Hematopoietic multipotent progenitor cell treated with erythropoietin and hydrocortisone succinate and interleukin-3 and kit ligand, for 15 days (in vitro differentiated cells): ENCODE measurements around the gene LBP.
"Not testable (repeated sequence)": the region's sequence is repeated elsewhere in the genome, so short reads cannot be mapped to it uniquely, and the experiment has no call there.

Experiments used
- DNase-seq: peaks from one replicate; pipeline ENCODE4 v3.0.0-alpha.2; 2015; ENCODE audit warnings: low spot score

Gene LBP

DNA sequence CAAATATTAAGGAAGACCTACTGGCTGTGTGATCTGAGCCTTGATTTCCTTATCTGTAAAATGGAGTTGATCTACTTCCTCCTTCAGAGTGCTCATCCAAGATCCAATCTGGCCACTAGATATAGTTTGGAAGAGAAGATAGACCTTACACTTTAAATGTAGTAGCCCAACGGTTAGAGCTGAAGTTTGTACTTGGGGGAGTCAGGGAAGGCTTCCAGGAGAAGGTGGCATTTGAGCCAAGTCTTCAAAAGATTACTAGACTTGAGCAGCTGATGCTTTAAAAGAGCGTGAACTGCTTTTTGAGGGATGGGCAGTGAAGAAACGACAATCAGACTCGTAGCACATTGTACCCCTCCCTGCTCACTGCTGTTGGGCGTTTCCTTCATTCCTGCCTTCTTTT, 3.6 kb downstream of the LBP start:
- DNase-seq: no peak

DNA sequence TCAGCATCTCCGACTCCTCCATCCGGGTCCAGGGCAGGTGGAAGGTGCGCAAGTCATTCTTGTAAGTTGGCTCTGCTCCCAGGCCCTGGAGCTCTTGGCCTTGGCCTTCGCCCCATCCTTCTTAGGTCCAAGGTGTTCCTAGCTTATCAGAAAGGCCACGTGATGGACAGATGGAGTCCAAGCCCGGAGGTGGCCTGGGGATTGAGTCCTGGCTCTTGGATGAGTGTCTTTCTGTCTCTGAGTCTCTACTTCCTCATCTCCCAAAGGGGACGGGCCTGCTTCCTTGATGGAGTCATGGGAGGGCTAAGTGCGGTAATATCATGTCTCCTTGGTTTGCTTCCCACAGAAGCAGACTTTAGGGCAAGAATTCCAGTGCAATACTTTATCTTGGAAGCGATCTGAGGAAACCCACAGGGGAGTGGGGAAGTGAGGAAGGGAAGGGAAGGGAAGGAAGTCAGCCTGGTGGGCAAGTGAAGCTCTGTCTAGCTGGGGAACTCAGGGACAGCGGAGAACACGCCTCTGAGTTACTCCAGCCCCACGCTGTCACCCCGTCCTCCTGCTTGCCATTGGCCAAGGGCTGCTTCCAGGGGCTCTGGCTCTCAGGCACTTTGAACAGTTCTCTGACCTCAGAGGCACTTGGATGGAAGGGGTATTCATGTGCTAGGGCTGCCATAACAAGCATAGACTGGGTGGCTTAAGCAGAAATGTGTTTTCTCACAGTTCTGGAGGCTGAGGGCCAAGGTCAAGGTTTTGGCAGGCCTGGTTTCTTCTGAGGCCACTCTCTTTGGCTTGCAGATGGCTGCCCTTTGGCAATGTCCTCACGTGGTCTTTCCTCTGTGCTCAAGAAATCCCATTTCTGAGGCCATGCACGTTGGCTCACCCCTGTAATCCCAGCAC, 4.8 kb downstream of the LBP start:
- no peak for DNase-seq

DNA sequence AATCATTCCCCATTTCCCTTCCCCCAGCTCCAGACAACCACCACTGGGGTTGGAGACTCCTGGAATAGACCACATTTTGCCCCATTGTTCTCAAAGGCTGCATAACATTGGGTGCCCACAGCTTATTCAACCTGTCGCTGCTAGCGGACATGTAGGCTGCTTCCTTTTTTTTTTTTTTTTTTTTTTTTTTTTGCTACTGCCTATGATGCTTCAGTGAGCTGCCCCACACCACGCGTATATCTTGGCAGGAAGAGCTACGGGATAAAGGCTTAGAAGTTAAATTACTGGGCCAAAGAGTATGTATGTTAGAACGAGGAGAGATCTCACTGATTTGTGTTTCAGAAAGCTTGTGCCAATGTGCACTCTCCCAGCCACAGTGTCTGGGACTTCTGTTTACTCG, 7.0 kb downstream of the LBP start:
- no peak for DNase-seq

DNA sequence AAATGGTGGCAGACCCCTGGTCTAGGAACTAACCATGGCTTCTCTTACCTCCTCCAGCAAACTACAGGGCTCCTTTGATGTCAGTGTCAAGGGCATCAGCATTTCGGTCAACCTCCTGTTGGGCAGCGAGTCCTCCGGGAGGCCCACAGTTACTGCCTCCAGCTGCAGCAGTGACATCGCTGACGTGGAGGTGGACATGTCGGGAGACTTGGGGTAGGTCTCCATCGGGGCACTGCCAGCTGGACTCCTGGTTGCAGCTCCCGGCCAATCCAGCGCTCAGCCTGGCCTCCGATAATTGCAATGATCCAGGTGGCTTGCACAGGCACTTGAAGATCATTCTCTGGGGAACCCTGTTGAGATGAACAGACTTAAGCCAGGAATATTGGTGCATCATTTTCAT, 7.9 kb downstream of the LBP start:
- DNase-seq: no peak

DNA sequence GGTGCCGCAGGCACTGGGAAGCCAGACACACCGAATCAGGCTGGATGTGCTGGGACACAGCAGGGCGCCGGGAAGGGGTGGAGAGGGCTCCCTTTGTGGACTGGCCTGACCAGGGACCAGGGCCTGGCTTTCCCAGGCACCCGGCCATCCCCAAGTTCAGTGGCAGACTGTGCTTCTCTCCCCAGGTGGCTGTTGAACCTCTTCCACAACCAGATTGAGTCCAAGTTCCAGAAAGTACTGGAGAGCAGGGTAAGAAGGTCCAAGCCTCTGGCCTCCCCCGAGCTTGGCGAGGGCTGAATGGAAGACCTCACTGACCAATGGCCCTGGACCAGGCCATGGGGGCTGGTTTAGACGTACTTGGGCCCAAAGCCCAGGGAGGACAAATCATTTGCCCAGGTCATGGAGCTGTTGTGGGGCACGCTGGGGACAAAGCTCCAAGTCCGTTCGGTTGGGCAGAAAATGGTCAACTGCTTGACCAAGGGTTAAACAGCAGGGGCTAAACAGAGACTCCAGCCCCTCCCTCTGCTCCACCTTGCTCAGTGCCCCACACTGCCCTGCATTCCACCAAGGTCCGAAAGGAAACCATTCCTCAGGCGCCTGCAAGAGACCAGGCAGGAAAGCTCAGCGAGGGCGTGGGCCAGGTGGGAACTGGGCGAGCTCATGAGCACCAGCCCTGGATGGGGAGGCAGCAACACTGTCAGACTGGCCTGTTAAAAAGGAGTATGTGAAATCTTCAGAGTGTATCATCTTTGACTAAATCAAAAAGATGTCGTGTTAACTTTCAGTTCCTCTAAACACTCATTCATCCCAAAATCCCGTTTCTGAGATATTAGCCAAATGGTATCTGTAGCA, 9.1 kb downstream of the LBP start:
- DNase-seq: no peak

DNA sequence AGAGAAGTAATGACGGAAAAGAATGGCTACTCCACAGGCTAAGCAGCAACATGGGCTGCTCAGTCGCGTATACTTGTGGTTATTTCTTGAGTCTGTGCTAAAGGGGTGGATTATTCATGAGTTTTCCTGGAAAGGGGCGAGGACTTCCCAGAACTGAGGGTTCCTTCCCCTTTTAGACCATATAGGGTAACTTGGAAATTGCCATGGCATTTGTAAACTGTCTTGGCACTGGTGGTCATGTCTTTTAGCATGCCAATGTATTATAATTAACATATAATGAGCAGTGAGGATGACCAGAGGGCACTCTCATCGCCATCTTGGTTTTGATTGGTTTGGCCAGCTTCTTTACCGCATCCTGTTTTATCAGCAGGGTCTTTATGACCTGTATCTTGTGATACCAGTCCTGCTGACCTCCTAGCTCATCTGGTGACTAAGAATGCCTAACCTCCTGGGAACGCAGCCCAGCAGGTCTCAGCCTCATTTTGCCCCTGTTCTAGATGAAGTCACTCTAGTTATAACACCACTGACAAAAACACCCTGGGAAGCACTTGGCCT, 11.4 kb downstream of the LBP start:
- peak; percentile 43 for DNase-seq

DNA sequence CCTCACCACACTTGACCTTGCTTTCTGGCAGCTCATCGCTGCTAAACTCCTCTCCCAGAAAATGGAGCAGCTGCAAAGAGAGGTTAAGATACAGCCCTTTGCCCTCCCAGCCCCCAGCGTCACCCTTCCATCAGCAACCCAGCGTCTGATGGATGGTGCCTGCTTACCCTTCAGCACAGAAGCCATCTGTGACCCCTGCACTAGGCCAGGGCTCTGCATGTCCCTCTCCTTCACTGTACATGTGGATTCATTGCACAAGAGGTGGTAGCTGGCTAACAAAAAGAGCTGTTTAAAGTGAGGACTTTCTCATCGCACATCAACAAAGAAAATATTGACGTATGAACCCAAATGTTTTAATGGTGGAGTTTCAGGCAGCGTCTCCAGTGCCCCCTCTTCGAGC, 12.3 kb downstream of the LBP start:
- DNase-seq: no peak

DNA sequence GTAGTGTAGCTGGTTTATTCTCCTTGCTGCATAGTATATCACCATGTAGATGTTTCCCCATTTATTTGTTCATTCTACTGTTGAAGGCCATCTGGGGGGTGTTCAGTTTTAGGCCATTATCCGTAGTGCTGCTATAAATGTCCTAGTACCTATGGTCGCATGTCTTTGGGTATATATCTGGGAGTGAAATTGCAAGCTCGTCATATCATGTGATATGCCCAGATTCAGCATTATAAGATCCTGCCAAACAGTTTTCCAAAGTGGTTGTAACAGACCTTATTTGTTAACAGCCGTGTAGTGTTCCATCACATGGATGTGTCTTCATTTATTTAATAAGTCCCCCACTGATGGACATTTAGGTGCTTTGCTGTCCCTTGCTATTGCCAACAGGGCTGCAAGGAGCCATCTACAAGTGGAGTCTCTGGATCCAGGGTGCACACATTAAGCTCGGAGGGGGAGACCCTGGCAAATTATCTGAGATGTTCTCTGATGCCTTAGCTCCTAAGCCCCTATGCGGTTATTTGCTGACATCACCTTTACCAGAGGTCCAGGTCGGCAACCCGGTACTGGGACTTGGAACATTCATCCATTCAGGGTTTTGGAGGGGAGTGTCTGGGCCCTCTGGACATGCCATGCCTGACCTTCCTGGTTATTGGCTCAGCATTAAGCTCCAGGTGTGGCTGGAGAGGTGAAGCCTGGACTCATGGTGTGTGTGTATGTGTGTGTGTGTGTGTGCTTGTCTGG, 16.9 kb downstream of the LBP start:
- no peak for DNase-seq

DNA sequence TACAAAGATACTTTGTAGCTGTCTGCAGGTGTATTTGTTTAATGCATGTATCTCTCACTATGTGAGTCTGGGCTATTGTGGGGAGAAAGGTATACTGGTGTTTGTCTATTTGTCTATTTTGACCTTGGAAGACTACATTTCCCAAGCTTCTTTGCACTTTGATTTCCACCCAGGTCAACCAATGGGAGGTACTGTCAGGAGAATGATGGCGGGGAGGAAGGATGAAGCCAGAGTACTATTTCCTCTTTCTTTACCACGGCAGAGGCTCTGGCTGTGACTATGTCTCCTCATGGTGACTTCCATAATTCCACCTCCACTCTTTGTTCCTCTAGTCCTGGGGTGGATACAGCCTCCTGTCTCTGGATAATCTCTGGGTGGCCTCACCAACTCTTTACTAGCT, 23.1 kb downstream of the LBP start:
- DNase-seq: no peak

DNA sequence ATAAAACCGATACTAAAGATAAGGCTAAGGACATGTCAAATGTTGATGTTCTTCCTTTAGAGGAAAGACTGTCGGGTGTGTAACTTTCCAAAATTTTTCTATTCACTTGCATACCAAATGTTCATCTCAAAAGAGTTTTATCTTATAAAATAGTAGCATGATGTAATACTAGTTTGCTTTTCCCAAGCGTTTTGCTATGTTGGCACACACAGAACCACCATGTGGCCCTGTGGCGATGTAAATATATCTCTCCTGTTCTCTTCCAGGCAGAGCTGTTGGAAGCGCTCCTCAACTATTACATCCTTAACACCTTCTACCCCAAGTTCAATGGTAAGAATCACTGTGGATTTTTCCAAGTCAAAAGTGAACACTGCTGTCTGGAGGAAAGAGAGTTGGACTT, 26.5 kb downstream of the LBP start:
- no peak for DNase-seq

DNA sequence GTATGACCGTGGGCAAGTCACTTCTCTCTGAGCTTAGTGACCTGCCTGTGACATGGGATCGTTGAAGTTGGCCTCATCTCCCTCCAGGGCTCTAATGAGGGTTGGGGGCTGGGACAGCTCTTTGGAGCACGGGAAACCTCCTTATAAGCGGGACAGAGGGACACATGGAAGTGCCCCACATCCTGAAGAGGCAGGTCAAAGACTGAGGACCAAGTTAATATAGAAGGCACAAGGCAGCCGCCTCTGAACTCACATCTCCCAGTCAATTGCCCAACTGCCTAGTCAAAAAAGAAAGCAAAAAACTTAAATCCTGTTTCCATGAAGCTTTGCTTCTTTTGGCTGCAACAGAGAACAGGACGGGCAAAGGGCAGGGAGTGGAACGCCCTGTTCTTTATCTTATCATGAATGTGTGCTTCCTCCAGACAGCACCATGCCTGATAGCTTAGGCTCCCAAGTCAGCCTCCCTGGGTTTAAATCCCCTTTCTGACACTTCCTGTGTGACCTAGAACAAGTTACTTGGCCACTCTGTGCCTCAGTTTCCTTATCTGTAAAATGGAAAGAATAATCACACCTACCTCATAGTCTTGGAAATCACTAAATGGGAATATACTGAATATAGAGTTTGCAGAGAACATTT, 27.1 kb downstream of the LBP start:
- no peak for DNase-seq

DNA sequence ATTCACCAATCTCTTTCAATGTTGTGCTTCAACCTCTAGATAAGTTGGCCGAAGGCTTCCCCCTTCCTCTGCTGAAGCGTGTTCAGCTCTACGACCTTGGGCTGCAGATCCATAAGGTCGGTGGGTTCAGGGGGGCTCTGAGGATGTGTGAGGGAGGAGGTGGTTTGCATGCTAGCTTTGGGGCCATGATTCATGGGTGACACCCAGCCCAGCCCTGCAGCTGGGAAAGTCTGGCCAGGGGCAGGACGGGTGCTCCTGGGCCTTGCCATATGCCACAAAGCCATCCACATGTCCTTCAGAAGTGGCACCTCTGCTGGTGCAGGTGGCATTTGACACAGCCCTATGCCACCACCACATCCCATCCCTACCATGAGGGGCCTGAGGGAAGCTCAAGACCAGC, 27.6 kb downstream of the LBP start:
- no peak for DNase-seq

DNA sequence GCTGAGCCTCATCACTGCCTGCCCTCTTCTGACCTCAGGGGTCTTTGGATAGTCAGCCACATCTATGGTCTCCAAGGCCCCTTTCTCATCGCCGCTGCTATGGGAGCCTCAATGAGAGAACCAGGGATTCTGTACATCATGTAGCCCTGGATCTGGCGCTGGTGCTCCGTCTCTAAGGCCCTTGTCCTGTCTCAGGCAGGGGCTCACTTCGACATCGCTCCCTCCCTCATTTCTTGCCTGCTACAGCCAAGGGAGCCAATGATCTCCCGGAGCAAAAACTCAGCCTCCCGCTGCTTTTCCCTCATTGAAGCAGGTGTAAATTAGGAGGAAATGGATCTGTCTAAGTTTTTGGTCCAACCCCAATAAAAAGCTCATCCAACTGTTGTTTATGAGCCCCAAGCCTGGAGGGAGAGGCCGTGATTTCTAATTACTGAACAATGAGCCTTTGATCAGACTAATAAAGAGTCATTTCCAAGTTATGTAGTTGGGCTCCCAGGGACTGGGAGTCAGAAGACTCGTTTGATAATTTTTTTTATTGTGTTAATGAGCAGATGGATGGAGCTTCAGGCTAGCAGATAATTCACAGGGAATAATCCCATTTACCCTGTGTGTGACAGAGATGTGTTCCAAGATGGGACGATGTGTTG, 30.9 kb downstream of the LBP start:
- DNase-seq: no peak

DNA sequence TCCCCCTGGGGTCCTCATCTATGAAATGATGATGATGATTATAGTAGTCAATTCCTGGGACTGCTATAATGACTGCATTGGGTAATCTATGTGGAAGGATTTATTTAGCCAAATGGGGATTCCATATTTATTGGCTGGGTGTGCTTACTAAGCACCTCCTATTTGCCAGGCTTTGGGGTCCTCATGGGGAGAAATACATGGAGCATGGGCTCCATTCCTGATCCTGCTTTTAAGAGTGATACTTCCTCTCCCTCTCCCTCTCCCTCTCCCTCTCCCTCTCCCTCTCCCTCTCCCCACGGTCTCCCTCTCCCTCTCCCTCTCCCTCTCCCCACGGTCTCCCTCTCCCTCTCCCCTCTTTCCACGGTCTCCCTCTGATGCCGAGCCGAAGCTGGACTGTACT, 31.6 kb downstream of the LBP start:
- not testable (repeated sequence) for DNase-seq

DNA sequence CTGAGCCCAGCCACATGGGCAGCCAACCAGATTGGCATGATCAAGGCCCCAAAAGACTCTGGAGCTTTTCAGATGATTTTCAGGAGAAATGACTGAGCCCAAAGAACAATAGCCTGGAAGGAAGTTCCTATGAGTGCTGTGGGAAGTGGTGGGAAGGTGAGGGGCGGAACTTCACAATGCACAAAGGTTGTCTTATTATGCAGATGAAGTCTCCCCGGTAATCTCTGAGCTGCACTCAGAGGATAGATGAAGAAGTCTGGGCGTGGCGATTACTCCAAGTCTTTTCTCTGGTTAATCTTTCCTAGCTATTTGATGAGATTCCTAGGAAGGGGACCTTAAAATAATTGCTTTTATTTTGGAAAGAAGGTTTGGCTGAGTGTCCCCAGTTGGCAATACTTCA, 36.9 kb downstream of the LBP start:
- DNase-seq: no peak

DNA sequence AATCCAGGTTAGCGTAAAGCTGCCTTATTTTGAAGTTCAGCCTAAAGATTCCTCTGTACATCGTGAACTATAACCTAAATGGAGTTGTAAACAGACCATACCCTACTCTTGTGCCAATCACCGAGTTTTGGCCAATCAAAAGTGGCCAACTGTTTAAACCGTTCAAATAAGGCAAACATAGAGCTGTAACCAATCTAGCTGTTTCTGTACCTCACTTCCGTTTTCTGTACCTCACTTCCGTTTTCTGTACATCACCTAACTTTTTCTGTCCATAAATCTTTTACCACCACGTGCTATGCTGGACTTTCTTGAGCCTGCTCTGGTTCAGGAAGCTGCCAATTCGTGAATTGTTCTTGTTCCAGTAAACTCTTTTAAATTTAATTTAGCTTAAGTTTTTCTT, 39.7 kb downstream of the LBP start:
- DNase-seq: no peak

DNA sequence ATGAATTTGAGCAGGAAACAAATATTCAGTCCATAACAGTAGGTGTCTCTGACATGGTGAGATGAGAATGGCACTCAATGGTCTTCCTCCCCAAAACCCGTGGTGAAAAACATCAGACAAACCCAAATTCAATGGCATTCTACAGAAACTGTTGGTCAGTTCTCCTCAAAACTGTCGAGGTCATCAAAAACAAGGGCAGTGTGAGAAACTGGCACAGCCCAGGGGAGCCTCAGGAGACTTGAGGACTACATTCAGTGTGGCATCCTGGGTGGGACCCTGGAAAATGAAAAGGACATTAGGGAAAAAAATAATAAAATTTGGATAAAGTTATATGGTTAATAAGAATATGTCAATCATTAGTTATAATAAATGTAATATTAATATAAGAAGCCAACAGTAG, 40.6 kb downstream of the LBP start:
- DNase-seq: no peak

DNA sequence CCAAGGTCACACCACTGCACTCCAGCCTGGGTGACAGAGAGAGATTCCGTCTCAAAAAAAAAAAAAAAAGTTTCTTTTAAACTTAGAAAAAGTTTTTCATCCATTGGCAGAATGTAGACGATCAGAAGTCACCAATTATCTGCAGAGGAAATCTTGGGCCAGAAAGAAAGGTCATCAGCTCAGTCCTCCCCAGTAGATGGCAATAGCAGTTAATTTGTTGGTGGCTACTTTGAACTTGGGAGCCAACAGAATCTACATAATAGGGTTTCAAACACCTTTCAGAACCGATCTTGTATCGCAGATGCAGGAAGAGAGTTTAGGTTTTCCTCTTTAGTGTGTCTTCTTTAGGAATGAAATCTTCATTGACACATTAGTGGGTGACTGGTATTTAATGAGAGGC, 41.7 kb downstream of the LBP start:
- DNase-seq: no peak

DNA sequence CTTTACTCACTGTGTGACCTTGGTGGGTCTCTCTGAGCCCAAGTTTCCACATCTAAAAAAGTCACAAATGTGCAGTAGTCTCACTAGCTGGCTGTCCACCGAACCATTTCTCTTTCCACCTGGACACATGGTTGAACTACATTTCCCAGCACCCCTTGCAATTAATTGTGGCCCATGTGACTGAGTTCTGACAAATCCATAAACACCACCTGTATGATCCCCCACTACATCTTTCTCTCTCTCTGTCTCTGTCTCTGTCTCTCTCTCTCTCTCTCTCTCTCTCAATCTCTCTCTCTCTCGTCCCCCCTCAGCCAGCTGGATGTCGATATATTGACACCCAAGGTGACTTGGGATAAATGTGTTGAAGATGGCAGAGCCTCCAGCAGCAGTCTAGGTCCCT, 46.1 kb downstream of the LBP start:
- no peak for DNase-seq

DNA sequence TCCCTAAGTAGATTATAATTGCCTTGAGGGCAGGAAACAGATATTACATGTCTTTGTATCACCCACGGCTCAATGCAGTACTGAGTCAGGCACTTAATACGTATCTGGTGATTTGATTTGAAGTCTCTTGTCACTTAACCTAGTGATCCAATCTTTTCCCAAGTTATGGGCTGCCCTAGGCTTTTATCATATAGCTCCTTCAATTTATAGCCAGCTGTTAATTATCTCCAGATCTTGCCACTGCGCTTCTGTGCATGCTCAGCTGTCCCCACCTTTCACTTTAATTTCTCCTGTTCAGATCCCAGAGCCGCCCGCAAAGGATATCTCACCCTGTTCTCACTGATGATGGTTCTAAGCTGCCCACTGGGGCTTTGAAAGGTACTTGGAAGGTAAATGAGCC, 47.0 kb downstream of the LBP start:
- no peak for DNase-seq

DNA sequence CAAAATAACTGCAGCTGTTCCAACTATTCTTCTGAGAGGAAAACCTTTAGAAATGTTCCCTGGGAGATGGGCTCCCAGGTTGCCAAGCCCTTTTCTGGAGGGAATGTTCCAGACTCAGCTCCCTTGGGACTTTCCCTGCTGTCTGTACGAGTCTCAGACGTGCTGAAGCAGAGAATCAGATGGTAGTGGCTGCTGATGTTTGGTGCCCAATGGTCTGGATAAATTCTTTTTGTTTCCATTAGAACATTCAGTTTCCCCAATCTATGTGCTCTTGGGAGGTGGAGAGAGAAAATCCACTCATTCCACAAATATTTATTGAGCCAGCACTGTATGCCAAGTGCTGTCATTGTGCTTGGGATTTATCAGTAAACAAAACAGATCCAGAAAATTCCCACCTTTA, 48.9 kb downstream of the LBP start:
- DNase-seq: no peak
